Spleen (tissue), 7 donors: ENCODE measurements around the gene SPTBN2.

Experiments
- POLR2A ChIP-seq, 3 donors: fragments of 450-650 bp; IDR thresholded peaks; one replicate each; pipeline ENCODE4 v1.5.1; 2017; ENCODE audit warnings: antibody characterized with exemption in 3 of 3, mild to moderate bottlenecking in 1 of 3
- POLR2AphosphoS5 ChIP-seq, 3 donors: sonication (generic); formaldehyde crosslinking; IDR thresholded peaks; one replicate each; pipeline ENCODE4 v1.5.1; 2017; ENCODE audit warnings: antibody characterized with exemption in 3 of 3
- TF ChIP-seq, protein P1 (sequence below), 11 experiments: fragments of 200-600 bp in 7 of 11; fragments of 450-650 bp in 4 of 11; sonication (generic) in 4 of 11; IDR thresholded peaks in 8 of 11; conservative IDR thresholded peaks in 3 of 11; 1 replicate in 7 of 11; 2 replicates in 4 of 11; pipeline versions ENCODE4 v1.4.0 to v1.8.0; 2016 to 2021; ENCODE audit warnings: antibody characterized with exemption in 11 of 11, inconsistent platforms in 4 of 11, mild to moderate bottlenecking in 1 of 11
- donor health status: DM: no; HTN: no; CAD: no; lungs with moderate emphysema.
- donor health status: DM: no; HTN: no; CAD: no.
- donor health status: DM: no; HTN: no; CAD: no.

- TF ChIP-seq, protein P1, sequence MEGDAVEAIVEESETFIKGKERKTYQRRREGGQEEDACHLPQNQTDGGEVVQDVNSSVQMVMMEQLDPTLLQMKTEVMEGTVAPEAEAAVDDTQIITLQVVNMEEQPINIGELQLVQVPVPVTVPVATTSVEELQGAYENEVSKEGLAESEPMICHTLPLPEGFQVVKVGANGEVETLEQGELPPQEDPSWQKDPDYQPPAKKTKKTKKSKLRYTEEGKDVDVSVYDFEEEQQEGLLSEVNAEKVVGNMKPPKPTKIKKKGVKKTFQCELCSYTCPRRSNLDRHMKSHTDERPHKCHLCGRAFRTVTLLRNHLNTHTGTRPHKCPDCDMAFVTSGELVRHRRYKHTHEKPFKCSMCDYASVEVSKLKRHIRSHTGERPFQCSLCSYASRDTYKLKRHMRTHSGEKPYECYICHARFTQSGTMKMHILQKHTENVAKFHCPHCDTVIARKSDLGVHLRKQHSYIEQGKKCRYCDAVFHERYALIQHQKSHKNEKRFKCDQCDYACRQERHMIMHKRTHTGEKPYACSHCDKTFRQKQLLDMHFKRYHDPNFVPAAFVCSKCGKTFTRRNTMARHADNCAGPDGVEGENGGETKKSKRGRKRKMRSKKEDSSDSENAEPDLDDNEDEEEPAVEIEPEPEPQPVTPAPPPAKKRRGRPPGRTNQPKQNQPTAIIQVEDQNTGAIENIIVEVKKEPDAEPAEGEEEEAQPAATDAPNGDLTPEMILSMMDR (IDR thresholded peaks at IDR 0.05 in 8 of 11, conservative IDR thresholded peaks at IDR 0.05 in 3 of 11): no peak
- TF ChIP-seq POLR2AphosphoS5 (IDR thresholded peaks at IDR 0.05): no peak
- TF ChIP-seq POLR2A (IDR thresholded peaks at IDR 0.05): no peak
These were observed 47.9 kb downstream of the SPTBN2 start for GRCh38 chr11:66680966-66681645.
